Measurements from ENCODE around the gene LRTM1.

DNA sequence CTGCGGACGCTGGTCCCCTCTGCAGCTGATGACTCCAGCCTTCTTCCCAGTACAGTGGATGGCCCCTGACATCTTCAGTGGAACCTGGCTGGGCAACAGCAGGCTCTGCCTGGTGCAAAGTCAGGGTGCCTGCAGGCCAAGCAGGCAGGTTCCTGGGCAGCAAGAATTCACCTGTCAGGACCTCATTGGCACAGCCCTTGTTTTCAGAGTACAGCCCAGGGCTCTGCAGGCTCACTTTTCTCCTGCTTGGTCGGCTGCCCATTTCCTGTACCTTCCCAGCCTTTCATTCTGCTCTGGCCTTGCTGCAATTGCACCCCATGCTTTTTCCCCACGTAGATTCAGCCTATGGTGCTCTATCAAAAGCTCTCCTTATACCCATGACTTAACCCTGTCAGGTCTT, 56.0 kb downstream of the LRTM1 start:
- TF ChIP-seq, protein P1, sequence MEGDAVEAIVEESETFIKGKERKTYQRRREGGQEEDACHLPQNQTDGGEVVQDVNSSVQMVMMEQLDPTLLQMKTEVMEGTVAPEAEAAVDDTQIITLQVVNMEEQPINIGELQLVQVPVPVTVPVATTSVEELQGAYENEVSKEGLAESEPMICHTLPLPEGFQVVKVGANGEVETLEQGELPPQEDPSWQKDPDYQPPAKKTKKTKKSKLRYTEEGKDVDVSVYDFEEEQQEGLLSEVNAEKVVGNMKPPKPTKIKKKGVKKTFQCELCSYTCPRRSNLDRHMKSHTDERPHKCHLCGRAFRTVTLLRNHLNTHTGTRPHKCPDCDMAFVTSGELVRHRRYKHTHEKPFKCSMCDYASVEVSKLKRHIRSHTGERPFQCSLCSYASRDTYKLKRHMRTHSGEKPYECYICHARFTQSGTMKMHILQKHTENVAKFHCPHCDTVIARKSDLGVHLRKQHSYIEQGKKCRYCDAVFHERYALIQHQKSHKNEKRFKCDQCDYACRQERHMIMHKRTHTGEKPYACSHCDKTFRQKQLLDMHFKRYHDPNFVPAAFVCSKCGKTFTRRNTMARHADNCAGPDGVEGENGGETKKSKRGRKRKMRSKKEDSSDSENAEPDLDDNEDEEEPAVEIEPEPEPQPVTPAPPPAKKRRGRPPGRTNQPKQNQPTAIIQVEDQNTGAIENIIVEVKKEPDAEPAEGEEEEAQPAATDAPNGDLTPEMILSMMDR (IDR thresholded peaks at IDR 0.05) = no peak
- no peak for TF ChIP-seq POLR2A (IDR thresholded peaks at IDR 0.05)
